OCI-LY7 (cell line): ENCODE data around the gene CYP27C1. TPM values are rescaled to one million over a fixed set of nuclear protein-coding genes. Genes with fewer than 3 reads are reported as not detected.

Source experiments
- BruUV-seq: library from RNA; stranded (reverse); fragments of 400-500 nt; replicated peaks from 2 replicates; lab custom pipeline; 2021; lab: Mats Ljungman, UMichigan
- CTCF ChIA-PET: fragments of 300-600 bp; sonication (Branson Sonifier 250); formaldehyde crosslinking; loops from one replicate; lab custom pipeline; 2022; ENCODE audit warnings: antibody characterized with exemption; ENCODE audit not compliant: unreplicated experiment; lab: Charles Lee
- POLR2A ChIA-PET: fragments of 300-600 bp; sonication (Branson Sonifier 250); formaldehyde crosslinking; loops from one replicate; lab custom pipeline; 2022; ENCODE audit warnings: antibody characterized with exemption; lab: Charles Lee
- DNase-seq: peaks from one replicate; pipeline ENCODE4 v3.0.0-alpha.2; 2015; ENCODE audit warnings: low spot score
- H2AFZ ChIP-seq: fragments of 200-600 bp; sonication (generic), shearing (Covaris generic); 2 replicates; pipeline ENCODE4 v1.6.1; 2014; ENCODE audit warnings: mild to moderate bottlenecking, antibody characterized with exemption, low read length, moderate library complexity
- H3K27ac ChIP-seq: fragments of 200-600 bp; sonication (generic); 2 replicates; pipeline ENCODE4 v1.5.1; 2014; ENCODE audit warnings: mixed run types, low read depth, mild to moderate bottlenecking, moderate library complexity, low read length, inconsistent platforms; ENCODE audit not compliant: poor library complexity, severe bottlenecking
- H3K36me3 ChIP-seq: fragments of 200-600 bp; sonication (generic); 2 replicates; pipeline ENCODE4 v1.6.1; 2014; ENCODE audit warnings: mild to moderate bottlenecking, antibody characterized with exemption, low read length, moderate library complexity, mixed read lengths; ENCODE audit not compliant: insufficient read depth
- H3K4me1 ChIP-seq: fragments of 200-600 bp; sonication (generic); 2 replicates; pipeline ENCODE4 v1.5.1; 2014; ENCODE audit warnings: mild to moderate bottlenecking, low read length; ENCODE audit not compliant: insufficient read depth, poor library complexity, severe bottlenecking
- H3K4me2 ChIP-seq: fragments of 200-600 bp; sonication (generic); 2 replicates; pipeline ENCODE4 v1.6.1; 2014; ENCODE audit warnings: mild to moderate bottlenecking, low read length
- H3K4me3 ChIP-seq: fragments of 200-600 bp; sonication (generic); 2 replicates; pipeline ENCODE4 v1.5.1; 2014; ENCODE audit warnings: mild to moderate bottlenecking, low read depth, low read length; ENCODE audit not compliant: poor library complexity, severe bottlenecking
- H3K79me2 ChIP-seq: fragments of 200-600 bp; sonication (generic); 2 replicates; pipeline ENCODE4 v1.6.1; 2016; ENCODE audit warnings: low read depth, mild to moderate bottlenecking, low read length, moderate library complexity, mixed read lengths; ENCODE audit not compliant: insufficient read depth
- H3K9me2 ChIP-seq: fragments of 200-600 bp; sonication (generic); 2 replicates; pipeline ENCODE4 v1.6.1; 2016; ENCODE audit warnings: mild to moderate bottlenecking, low read length, mixed read lengths; ENCODE audit not compliant: insufficient read depth
- H3K9me3 ChIP-seq: fragments of 200-600 bp; sonication (generic); 2 replicates; pipeline ENCODE4 v1.6.1; 2014; ENCODE audit warnings: mild to moderate bottlenecking, mixed run types, low read length, mixed read lengths
- H4K20me1 ChIP-seq: fragments of 200-600 bp; sonication (generic); 2 replicates; pipeline ENCODE4 v1.6.1; 2014; ENCODE audit warnings: mild to moderate bottlenecking, antibody characterized with exemption, low read length, moderate library complexity, mixed read lengths; ENCODE audit not compliant: insufficient read depth
- CTCF ChIP-seq: fragments of 200-600 bp; sonication (generic); conservative IDR thresholded peaks from 2 replicates; pipeline ENCODE4 v1.5.1; 2014; ENCODE audit warnings: mild to moderate bottlenecking, antibody characterized with exemption, low read length, moderate library complexity, mixed read lengths
- EZH2phosphoT487 ChIP-seq: fragments of 200-600 bp; sonication (generic); IDR thresholded peaks from 2 replicates; pipeline ENCODE4 v1.6.1; 2018; ENCODE audit warnings: low read depth, borderline replicate concordance, mild to moderate bottlenecking, mixed run types, antibody characterized with exemption, low read length, moderate library complexity, mixed read lengths
- intact Hi-C: fragments of 100-400 bp; cut with micrococcal nuclease; formaldehyde crosslinking; loops from one replicate; pipeline ENCODE4 v1.10.0; 2022; ENCODE audit not compliant: unreplicated experiment
- total RNA-seq, 2 experiments: library from RNA; depleted of rRNA in 1 of 2; stranded (reverse); fragments of >200 nt in 1 of 2; shearing (Covaris generic) in 1 of 2; gene quantifications; 2 replicates each; pipeline ENCODE4 v1.2.3, GENCODE V29; 2014 to 2022

Gene CYP27C1
- total RNA-seq, 2 experiments from 2014 or later: not detected

- Histone ChIP-seq H3K4me2 (no peak overlapping the region), H3K27ac (no peak overlapping the region), H2AFZ (no peak overlapping the region), H3K36me3 (no peaks in the 10 kb centered on the region), H3K79me2 (no peaks in the 10 kb centered on the region), H3K9me3 (no peaks in the 10 kb centered on the region), H4K20me1 (no peaks in the 10 kb centered on the region), H3K9me2 (no peaks in the 10 kb centered on the region), H3K4me1 (peaks cover under 1% of the 10 kb centered on the region), H3K4me3 (no peak overlapping the region)
- POLR2A ChIA-PET: no interaction called here
- BruUV-seq: no TSS peak
- CTCF ChIA-PET: interaction anchor here (0.6 kb wide), 1 partner anchor 120 kb away, joined by 3 read pairs; no protein-coding TSS in a partner anchor
- no peak for DNase-seq
- intact Hi-C loops: no loop called here
- no peak for TF ChIP-seq EZH2phosphoT487
- TF ChIP-seq CTCF: no peak
These were observed 49.5 kb downstream of the CYP27C1 start for GRCh38 chr2:127170452-127171197.

DNA sequence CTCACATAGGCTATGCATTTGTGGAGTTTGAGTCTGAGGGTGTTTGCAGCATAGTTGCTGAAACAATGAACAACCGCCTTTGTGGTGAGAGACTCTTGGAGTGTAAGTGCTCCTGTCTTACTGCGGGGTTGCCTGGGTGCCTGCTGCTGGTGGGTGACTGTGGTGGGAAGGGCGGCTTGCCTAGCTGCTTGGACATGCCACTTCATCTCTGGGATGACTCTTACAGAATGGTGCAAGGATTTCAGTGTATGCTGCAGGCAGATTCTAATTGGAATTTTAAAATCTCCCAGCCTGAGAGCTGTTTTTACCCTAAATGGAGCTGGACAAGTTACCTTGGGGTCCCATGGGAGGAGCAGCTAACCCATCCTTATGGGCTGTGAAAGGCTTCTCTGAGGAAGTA, 50.1 kb downstream of the CYP27C1 start:
- intact Hi-C loops: no loop called here
- H3K4me2 ChIP-seq: no peak overlapping the region
- ChIA-PET POLR2A (no interaction called here), CTCF (interaction anchor here (0.6 kb wide), 1 partner anchor 114 kb away, joined by 4 read pairs; no protein-coding TSS in a partner anchor)
- no peaks in the 10 kb centered on the region for H3K79me2 ChIP-seq
- no peaks in the 10 kb centered on the region for H3K36me3 ChIP-seq
- H3K9me3 ChIP-seq: no peaks in the 10 kb centered on the region
- no peak overlapping the region for H2AFZ ChIP-seq
- H3K4me3 ChIP-seq: no peak overlapping the region
- DNase-seq: no peak
- H4K20me1 ChIP-seq: no peaks in the 10 kb centered on the region
- H3K9me2 ChIP-seq: no peaks in the 10 kb centered on the region
- no peak for TF ChIP-seq EZH2phosphoT487
- TF ChIP-seq CTCF: no peak
- no peak overlapping the region for H3K27ac ChIP-seq
- BruUV-seq: no TSS peak
- H3K4me1 ChIP-seq: peaks cover 7% of the 10 kb centered on the region

DNA sequence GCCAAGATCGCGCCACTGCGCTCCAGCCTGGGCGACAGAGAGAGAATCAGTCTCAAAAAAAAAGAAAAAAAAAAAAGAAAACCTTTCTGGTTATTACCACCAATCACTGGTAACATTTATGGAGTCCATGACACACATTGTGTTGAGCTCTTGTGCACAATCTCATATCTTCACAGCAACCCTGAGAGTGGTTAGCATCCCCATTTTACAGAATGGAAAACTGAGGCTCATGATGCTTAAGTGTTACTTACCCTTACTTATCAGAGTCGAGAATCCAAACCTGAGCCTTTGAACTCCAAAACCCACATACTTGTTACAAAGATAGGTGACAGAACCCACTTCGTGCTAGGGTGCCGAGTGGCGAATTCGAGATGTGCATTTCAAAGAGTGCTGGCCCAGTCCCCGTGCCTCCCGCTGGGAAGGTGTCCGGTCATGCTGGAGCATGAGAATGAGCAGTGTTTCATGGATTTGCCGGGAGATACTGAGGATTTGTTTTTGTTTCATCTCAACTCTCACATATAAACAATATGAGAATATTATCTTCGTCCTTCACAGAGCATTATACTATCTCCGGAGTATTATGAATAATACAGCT, 50.9 kb downstream of the CYP27C1 start:
- no peak overlapping the region for H3K4me2 ChIP-seq
- no peak for DNase-seq
- H3K36me3 ChIP-seq: no peaks in the 10 kb centered on the region
- H2AFZ ChIP-seq: no peak overlapping the region
- H4K20me1 ChIP-seq: no peaks in the 10 kb centered on the region
- no peak for TF ChIP-seq EZH2phosphoT487
- TF ChIP-seq CTCF: no peak
- H3K4me3 ChIP-seq: no peak overlapping the region
- CTCF ChIA-PET: no interaction called here
- H3K79me2 ChIP-seq: no peaks in the 10 kb centered on the region
- intact Hi-C loops: no loop called here
- no peaks in the 10 kb centered on the region for H3K9me3 ChIP-seq
- no peak overlapping the region for H3K27ac ChIP-seq
- POLR2A ChIA-PET: no interaction called here
- peaks cover 8% of the 10 kb centered on the region for H3K4me1 ChIP-seq
- H3K9me2 ChIP-seq: no peaks in the 10 kb centered on the region
- BruUV-seq: no TSS peak
